ENCODE measurements around the gene GON4L. TPM values are rescaled to one million over a fixed set of nuclear protein-coding genes. Genes with fewer than 3 reads are reported as not detected.
"Not testable (repeated sequence)": the region's sequence is repeated elsewhere in the genome, so short reads cannot be mapped to it uniquely, and the experiment has no call there.

The GON4L gene
- total RNA-seq, 2 experiments from 2014 or later: 43.4 to 46.8 TPM

- DNase-seq (no peak), ATAC-seq (no peak)
- no peak for TF ChIP-seq CTCF (IDR thresholded peaks at IDR 0.05)
- H3K4me3 Mint-ChIP-seq: no peak overlapping the region
- peaks cover 16% of the 10 kb centered on the region for H3K36me3 Mint-ChIP-seq (ENCODE audit: low read depth)
- H3K27ac Mint-ChIP-seq: no peak overlapping the region
- H3K9me3 Mint-ChIP-seq: no peaks in the 10 kb centered on the region
- no peaks in the 10 kb centered on the region for H3K4me1 Mint-ChIP-seq (ENCODE audit: low read depth)
- CTCF ChIA-PET: interaction anchor here (0.9 kb wide), 1 partner anchor 23 kb away, joined by 3 read pairs; no protein-coding TSS in a partner anchor
- POLR2A ChIA-PET: no interaction called here
- intact Hi-C loops (cut with micrococcal nuclease): no loop called here
- H3K27me3 Mint-ChIP-seq: no peaks in the 10 kb centered on the region
These were observed 63.8 kb downstream of the GON4L start for GRCh38 chr1:155793213-155793612.

- Mint-ChIP-seq H3K4me1 (ENCODE audit: low read depth) (peaks cover 10% of the 10 kb centered on the region), H3K4me3 (no peak overlapping the region), H3K36me3 (ENCODE audit: low read depth) (peaks cover 36% of the 10 kb centered on the region), H3K9me3 (no peaks in the 10 kb centered on the region), H3K27me3 (no peaks in the 10 kb centered on the region), H3K27ac (peak overlapping the region; percentile 56)
- ATAC-seq (no peak), DNase-seq (no peak)
- TF ChIP-seq CTCF (IDR thresholded peaks at IDR 0.05): no peak
- ChIA-PET POLR2A (interaction anchor here (0.6 kb wide), 1 partner anchor 62 kb away, joined by 3 read pairs; no protein-coding TSS in a partner anchor), CTCF (no interaction called here)
- intact Hi-C loops (cut with micrococcal nuclease): no loop called here
These were observed 79.4 kb downstream of the GON4L start for GRCh38 chr1:155777582-155777981.

GRCh38 chr1:155776414-155776813 is 80.6 kb downstream of the GON4L start:
- peaks cover 10% of the 10 kb centered on the region for H3K4me1 Mint-ChIP-seq (ENCODE audit: low read depth)
- H3K36me3 Mint-ChIP-seq (ENCODE audit: low read depth): peaks cover 35% of the 10 kb centered on the region
- no peak for TF ChIP-seq CTCF (IDR thresholded peaks at IDR 0.05)
- H3K27me3 Mint-ChIP-seq: no peaks in the 10 kb centered on the region
- ATAC-seq (no peak), DNase-seq (peak; percentile 19)
- peak overlapping the region; percentile 81 for H3K27ac Mint-ChIP-seq
- CTCF ChIA-PET: no interaction called here
- no peaks in the 10 kb centered on the region for H3K9me3 Mint-ChIP-seq
- intact Hi-C loops (cut with micrococcal nuclease): no loop called here
- POLR2A ChIA-PET: no interaction called here
- H3K4me3 Mint-ChIP-seq: no peak overlapping the region

- intact Hi-C loops (cut with micrococcal nuclease): no loop called here
- no peak for TF ChIP-seq CTCF (IDR thresholded peaks at IDR 0.05)
- Mint-ChIP-seq H3K4me1 (ENCODE audit: low read depth) (peaks cover 10% of the 10 kb centered on the region), H3K27me3 (no peaks in the 10 kb centered on the region), H3K27ac (peak overlapping the region; percentile 64), H3K9me3 (no peaks in the 10 kb centered on the region), H3K36me3 (ENCODE audit: low read depth) (peaks cover 50% of the 10 kb centered on the region), H3K4me3 (no peak overlapping the region)
- DNase-seq (no peak), ATAC-seq (no peak)
- ChIA-PET POLR2A (no interaction called here), CTCF (no interaction called here)
These were observed 83.8 kb downstream of the GON4L start for GRCh38 chr1:155773221-155773620.

- POLR2A ChIA-PET: no interaction called here
- CTCF ChIA-PET: no interaction called here
- no peak for DNase-seq
- H3K4me1 Mint-ChIP-seq (ENCODE audit: low read depth): peaks cover 3% of the 10 kb centered on the region
- H3K36me3 Mint-ChIP-seq (ENCODE audit: low read depth): peaks cover 43% of the 10 kb centered on the region
- no peak overlapping the region for H3K4me3 Mint-ChIP-seq
- no peaks in the 10 kb centered on the region for H3K27me3 Mint-ChIP-seq
- intact Hi-C loops (cut with micrococcal nuclease): no loop called here
- H3K27ac Mint-ChIP-seq: no peak overlapping the region
- H3K9me3 Mint-ChIP-seq: no peaks in the 10 kb centered on the region
- TF ChIP-seq CTCF (IDR thresholded peaks at IDR 0.05): no peak
- ATAC-seq: no peak
These were observed 87.8 kb downstream of the GON4L start for GRCh38 chr1:155769257-155769656.

GRCh38 chr1:155767399-155767989 is 89.5 kb downstream of the GON4L start:
- H3K4me1 Mint-ChIP-seq (ENCODE audit: low read depth); H3K27ac Mint-ChIP-seq; CTCF ChIA-PET; H3K4me3 Mint-ChIP-seq; DNase-seq; H3K27me3 Mint-ChIP-seq; ATAC-seq; H3K9me3 Mint-ChIP-seq; POLR2A ChIA-PET; intact Hi-C loops (cut with micrococcal nuclease): not testable (repeated sequence)
- peaks cover 44% of the 10 kb centered on the region for H3K36me3 Mint-ChIP-seq (ENCODE audit: low read depth)

- H3K27ac Mint-ChIP-seq; intact Hi-C loops (cut with micrococcal nuclease); DNase-seq; CTCF ChIA-PET; H3K27me3 Mint-ChIP-seq; POLR2A ChIA-PET; ATAC-seq; H3K4me3 Mint-ChIP-seq; H3K9me3 Mint-ChIP-seq; H3K4me1 Mint-ChIP-seq (ENCODE audit: low read depth): not testable (repeated sequence)
- H3K36me3 Mint-ChIP-seq (ENCODE audit: low read depth): peaks cover 41% of the 10 kb centered on the region
These were observed 93.0 kb downstream of the GON4L start for GRCh38 chr1:155763989-155764388.

All from activated CD8-positive, alpha-beta T cell treated with anti-CD3 and anti-CD28 coated beads for 36 hours (primary cell).